AG04450 (cell line): ENCODE data around the gene ATP10B. TPM values are rescaled to one million over a fixed set of nuclear protein-coding genes. Genes with fewer than 3 reads are reported as not detected.

ENCODE experiments used
- CTCF ChIA-PET: fragments of 300-600, 350-600 bp; formaldehyde crosslinking; extraction: SDS; loops from one replicate; lab custom pipeline; 2022; ENCODE audit warnings: antibody characterized with exemption, inconsistent platforms; lab: Charles Lee
- POLR2A ChIA-PET: fragments of 350-600 bp; formaldehyde crosslinking; extraction: SDS; loops from one replicate; lab custom pipeline; 2021; ENCODE audit warnings: antibody characterized with exemption, inconsistent platforms; lab: Yijun Ruan, JAX
- DNase-seq: peaks from one replicate; pipeline ENCODE4 v3.0.0-alpha.2; 2011; ENCODE audit warnings: low read depth, low spot score
- H3K27ac ChIP-seq: one replicate; pipeline ENCODE4 v1.5.1; 2012; ENCODE audit warnings: low read depth, low read length, control low read depth
- H3K27me3 ChIP-seq: one replicate; pipeline ENCODE4 v1.6.0; 2012; ENCODE audit warnings: low read length; ENCODE audit not compliant: control insufficient read depth, insufficient read depth
- H3K4me3 ChIP-seq: 2 replicates; pipeline ENCODE4 v1.5.1; 2011; ENCODE audit warnings: mild to moderate bottlenecking, low read depth, low read length, control low read depth
- H3K9me3 ChIP-seq: 2 replicates; pipeline ENCODE4 v1.5.1; 2012; ENCODE audit warnings: low read length; ENCODE audit not compliant: control insufficient read depth, insufficient read depth
- polyA plus RNA-seq: library from polyadenylated mRNA; depleted of rRNA; stranded (reverse); fragments of >200 nt; gene quantifications from 2 replicates; pipeline ENCODE4 v1.2.3, GENCODE V29; 2011
- TF ChIP-seq, protein P1 (sequence below): IDR thresholded peaks from 2 replicates; pipeline ENCODE4 v1.5.1; 2011; ENCODE audit warnings: low read depth, low read length, control low read depth, inconsistent platforms

The ATP10B gene
- polyA plus RNA-seq, 1 experiment = not detected

- DNase-seq = no peak
- Histone ChIP-seq H3K9me3 (no peaks in the 10 kb centered on the region; the same call in 1 of the 2 replicates), H3K27me3 (no peaks in the 10 kb centered on the region), H3K4me3 (no peak overlapping the region), H3K27ac (no peak overlapping the region)
- TF ChIP-seq, protein P1, sequence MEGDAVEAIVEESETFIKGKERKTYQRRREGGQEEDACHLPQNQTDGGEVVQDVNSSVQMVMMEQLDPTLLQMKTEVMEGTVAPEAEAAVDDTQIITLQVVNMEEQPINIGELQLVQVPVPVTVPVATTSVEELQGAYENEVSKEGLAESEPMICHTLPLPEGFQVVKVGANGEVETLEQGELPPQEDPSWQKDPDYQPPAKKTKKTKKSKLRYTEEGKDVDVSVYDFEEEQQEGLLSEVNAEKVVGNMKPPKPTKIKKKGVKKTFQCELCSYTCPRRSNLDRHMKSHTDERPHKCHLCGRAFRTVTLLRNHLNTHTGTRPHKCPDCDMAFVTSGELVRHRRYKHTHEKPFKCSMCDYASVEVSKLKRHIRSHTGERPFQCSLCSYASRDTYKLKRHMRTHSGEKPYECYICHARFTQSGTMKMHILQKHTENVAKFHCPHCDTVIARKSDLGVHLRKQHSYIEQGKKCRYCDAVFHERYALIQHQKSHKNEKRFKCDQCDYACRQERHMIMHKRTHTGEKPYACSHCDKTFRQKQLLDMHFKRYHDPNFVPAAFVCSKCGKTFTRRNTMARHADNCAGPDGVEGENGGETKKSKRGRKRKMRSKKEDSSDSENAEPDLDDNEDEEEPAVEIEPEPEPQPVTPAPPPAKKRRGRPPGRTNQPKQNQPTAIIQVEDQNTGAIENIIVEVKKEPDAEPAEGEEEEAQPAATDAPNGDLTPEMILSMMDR = no peak
- POLR2A ChIA-PET = no interaction called here
- CTCF ChIA-PET = no interaction called here
Measured at GRCh38 chr5:160760008-160760407, 92.0 kb downstream of the ATP10B start.

DNA sequence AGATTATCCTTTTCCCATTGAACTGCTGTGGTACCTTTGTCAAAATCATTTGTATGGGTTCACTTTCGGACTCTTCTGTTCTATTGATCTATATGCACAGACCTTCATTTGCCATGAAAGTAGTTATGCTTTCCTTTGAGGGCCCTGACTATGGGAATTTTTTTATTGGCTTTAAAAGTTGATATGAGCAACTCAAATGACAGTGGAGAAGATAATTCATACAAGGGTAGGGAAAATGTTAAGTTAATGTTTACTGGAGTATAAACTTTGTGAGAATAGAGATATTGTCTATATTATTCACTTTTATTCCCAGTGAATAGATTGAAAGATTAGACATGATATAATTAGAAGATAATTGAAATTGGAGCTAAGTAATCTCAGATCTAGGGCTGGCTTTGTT, 94.8 kb downstream of the ATP10B start:
- ChIA-PET CTCF (no interaction called here), POLR2A (no interaction called here)
- no peaks in the 10 kb centered on the region for H3K27me3 ChIP-seq
- no peak overlapping the region for H3K27ac ChIP-seq
- H3K4me3 ChIP-seq = no peak overlapping the region
- H3K9me3 ChIP-seq = no peaks in the 10 kb centered on the region; the same call in 1 of the 2 replicates
- DNase-seq = no peak
- TF ChIP-seq, protein P1 = no peak

DNA sequence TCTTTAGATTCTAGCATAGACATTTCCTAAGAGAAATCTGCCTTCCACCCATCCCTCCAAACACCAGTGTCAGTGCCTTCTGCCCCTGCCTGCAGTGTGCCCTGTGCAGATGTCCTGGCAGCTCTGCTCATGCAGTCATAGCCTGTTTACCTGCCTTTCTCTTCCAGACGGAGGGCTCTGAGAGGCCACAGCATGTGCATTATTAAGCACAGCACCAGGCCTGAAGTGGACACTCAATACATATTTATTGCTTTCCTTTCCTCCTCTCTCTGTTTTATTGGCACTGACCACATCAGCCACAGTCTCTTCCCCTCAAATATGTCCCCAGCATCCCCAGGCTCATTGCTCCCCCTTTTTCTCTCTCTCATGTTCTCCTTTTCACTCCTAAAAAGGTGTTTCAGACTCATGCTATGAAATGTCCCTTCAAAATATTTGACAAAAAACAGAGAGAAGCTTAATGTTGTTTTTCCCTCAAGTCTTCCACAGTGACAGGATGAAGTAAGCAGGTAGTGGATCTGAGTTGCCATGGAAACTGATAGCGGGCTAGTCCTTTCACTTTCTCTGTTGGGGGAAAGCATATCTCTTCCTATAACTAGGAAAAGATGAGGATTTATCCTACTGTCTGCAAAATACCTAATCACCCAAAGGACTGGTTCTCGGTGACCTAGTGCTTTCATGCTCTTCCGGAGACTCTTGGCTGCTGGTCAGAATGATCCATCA, 100.9 kb downstream of the ATP10B start:
- TF ChIP-seq, protein P1 = no peak
- no peak for DNase-seq
- H3K4me3 ChIP-seq = no peak overlapping the region
- H3K9me3 ChIP-seq = no peaks in the 10 kb centered on the region; the same call in 1 of the 2 replicates
- POLR2A ChIA-PET = no interaction called here
- CTCF ChIA-PET = no interaction called here
- no peaks in the 10 kb centered on the region for H3K27me3 ChIP-seq
- no peak overlapping the region for H3K27ac ChIP-seq

GRCh38 chr5:160749682-160750081, 102.3 kb downstream of the ATP10B start:
- DNase-seq = no peak
- ChIA-PET POLR2A (no interaction called here), CTCF (no interaction called here)
- Histone ChIP-seq H3K27me3 (no peaks in the 10 kb centered on the region), H3K4me3 (no peak overlapping the region), H3K9me3 (no peaks in the 10 kb centered on the region), H3K27ac (no peak overlapping the region)
- TF ChIP-seq, protein P1 = no peak

- TF ChIP-seq, protein P1 = no peak
- CTCF ChIA-PET = no interaction called here
- no peak for DNase-seq
- no peak overlapping the region for H3K27ac ChIP-seq
- no peaks in the 10 kb centered on the region for H3K27me3 ChIP-seq
- POLR2A ChIA-PET = no interaction called here
- H3K9me3 ChIP-seq = no peaks in the 10 kb centered on the region
- H3K4me3 ChIP-seq = no peak overlapping the region
Measured at GRCh38 chr5:160749026-160749425, 103.0 kb downstream of the ATP10B start.
